ENCODE measurements around the gene SLC39A5.
"Not testable (repeated sequence)": the region's sequence is repeated elsewhere in the genome, so short reads cannot be mapped to it uniquely, and the experiment has no call there.

The SLC39A5 gene

GRCh38 chr12:56274299-56274698, 44.4 kb downstream of the SLC39A5 start:
- Histone ChIP-seq H3K36me3 (ENCODE audit: control insufficient read depth, insufficient read depth, low read length) (peaks cover 33% of the 10 kb centered on the region), H3K4me1 (ENCODE audit: control insufficient read depth, insufficient read depth, low read length) (no peaks in the 10 kb centered on the region)
- WGBS, 2 experiments, result 85 to 100% methylated on average over 2 of the region's 2 CpGs

GRCh38 chr12:56278905-56279304, 49.1 kb downstream of the SLC39A5 start:
- Histone ChIP-seq H3K4me1 (ENCODE audit: control insufficient read depth, insufficient read depth, low read length) (no peaks in the 10 kb centered on the region), H3K36me3 (ENCODE audit: control insufficient read depth, insufficient read depth, low read length) (peaks cover 33% of the 10 kb centered on the region), H3K27ac (ENCODE audit: insufficient read depth, low read depth, low read length, poor library complexity, severe bottlenecking) (no peak overlapping the region), H3K27me3 (ENCODE audit: control insufficient read depth, insufficient read depth, low read length, poor library complexity, severe bottlenecking) (no peaks in the 10 kb centered on the region), H3K9me3 (ENCODE audit: control insufficient read depth, low read length) (no peaks in the 10 kb centered on the region), H3K4me3 (ENCODE audit: insufficient read depth, low read depth, low read length) (no peak overlapping the region)
- WGBS, 2 experiments, result 95 to 98% methylated on average over 3 of the region's 3 CpGs

More at GRCh38 chr12:56274299-56274698, 44.4 kb downstream of the SLC39A5 start:
- Histone ChIP-seq H3K27me3 (ENCODE audit: control insufficient read depth, insufficient read depth, low read length, poor library complexity, severe bottlenecking) (no peaks in the 10 kb centered on the region), H3K4me3 (ENCODE audit: insufficient read depth, low read depth, low read length) (no peak overlapping the region), H3K27ac (ENCODE audit: insufficient read depth, low read depth, low read length, poor library complexity, severe bottlenecking) (no peak overlapping the region), H3K9me3 (ENCODE audit: control insufficient read depth, low read length) (no peaks in the 10 kb centered on the region)

- peaks cover 19% of the 10 kb centered on the region for H3K36me3 ChIP-seq (ENCODE audit: control insufficient read depth, insufficient read depth, low read length)
- no peak overlapping the region for H3K4me3 ChIP-seq (ENCODE audit: insufficient read depth, low read depth, low read length)
- no peaks in the 10 kb centered on the region for H3K27me3 ChIP-seq (ENCODE audit: control insufficient read depth, insufficient read depth, low read length, poor library complexity, severe bottlenecking)
- no peaks in the 10 kb centered on the region for H3K9me3 ChIP-seq (ENCODE audit: control insufficient read depth, low read length)
- H3K27ac ChIP-seq (ENCODE audit: insufficient read depth, low read depth, low read length, poor library complexity, severe bottlenecking), result no peak overlapping the region
- no peaks in the 10 kb centered on the region for H3K4me1 ChIP-seq (ENCODE audit: control insufficient read depth, insufficient read depth, low read length)
Measured at GRCh38 chr12:56280849-56281248, 51.0 kb downstream of the SLC39A5 start.

GRCh38 chr12:56282030-56282429, 52.2 kb downstream of the SLC39A5 start:
- Histone ChIP-seq H3K4me3 (ENCODE audit: insufficient read depth, low read depth, low read length) (no peak overlapping the region), H3K36me3 (ENCODE audit: control insufficient read depth, insufficient read depth, low read length) (peaks cover 23% of the 10 kb centered on the region), H3K4me1 (ENCODE audit: control insufficient read depth, insufficient read depth, low read length) (no peaks in the 10 kb centered on the region), H3K27ac (ENCODE audit: insufficient read depth, low read depth, low read length, poor library complexity, severe bottlenecking) (no peak overlapping the region), H3K27me3 (ENCODE audit: control insufficient read depth, insufficient read depth, low read length, poor library complexity, severe bottlenecking) (no peaks in the 10 kb centered on the region), H3K9me3 (ENCODE audit: control insufficient read depth, low read length) (no peaks in the 10 kb centered on the region)
- 92 to 99% methylated on average over 6 of the region's 6 CpGs for WGBS, 2 experiments

- WGBS, 2 experiments, result 100% methylated on average over 1 to 2 of the region's 2 CpGs
Measured at GRCh38 chr12:56282579-56282978, 52.7 kb downstream of the SLC39A5 start.

GRCh38 chr12:56284263-56284662, 54.4 kb downstream of the SLC39A5 start:
- H3K27ac ChIP-seq (ENCODE audit: insufficient read depth, low read depth, low read length, poor library complexity, severe bottlenecking); H3K9me3 ChIP-seq (ENCODE audit: control insufficient read depth, low read length); H3K4me3 ChIP-seq (ENCODE audit: insufficient read depth, low read depth, low read length); H3K27me3 ChIP-seq (ENCODE audit: control insufficient read depth, insufficient read depth, low read length, poor library complexity, severe bottlenecking); H3K4me1 ChIP-seq (ENCODE audit: control insufficient read depth, insufficient read depth, low read length): not testable (repeated sequence)
- WGBS, 2 experiments, result 93 to 95% methylated on average over 5 of the region's 5 CpGs
- peaks cover 16% of the 10 kb centered on the region for H3K36me3 ChIP-seq (ENCODE audit: control insufficient read depth, insufficient read depth, low read length)

More at GRCh38 chr12:56282579-56282978, 52.7 kb downstream of the SLC39A5 start:
- Histone ChIP-seq H3K27me3 (ENCODE audit: control insufficient read depth, insufficient read depth, low read length, poor library complexity, severe bottlenecking) (no peaks in the 10 kb centered on the region), H3K27ac (ENCODE audit: insufficient read depth, low read depth, low read length, poor library complexity, severe bottlenecking) (no peak overlapping the region), H3K36me3 (ENCODE audit: control insufficient read depth, insufficient read depth, low read length) (peaks cover 23% of the 10 kb centered on the region), H3K4me3 (ENCODE audit: insufficient read depth, low read depth, low read length) (no peak overlapping the region), H3K9me3 (ENCODE audit: control insufficient read depth, low read length) (no peaks in the 10 kb centered on the region), H3K4me1 (ENCODE audit: control insufficient read depth, insufficient read depth, low read length) (no peaks in the 10 kb centered on the region)

GRCh38 chr12:56286044-56286830, 56.4 kb downstream of the SLC39A5 start:
- H3K4me3 ChIP-seq (ENCODE audit: insufficient read depth, low read depth, low read length), result no peak overlapping the region

More at GRCh38 chr12:56286044-56286830, 56.4 kb downstream of the SLC39A5 start:
- Histone ChIP-seq H3K27ac (ENCODE audit: insufficient read depth, low read depth, low read length, poor library complexity, severe bottlenecking) (no peak overlapping the region), H3K4me1 (ENCODE audit: control insufficient read depth, insufficient read depth, low read length) (no peaks in the 10 kb centered on the region), H3K9me3 (ENCODE audit: control insufficient read depth, low read length) (no peaks in the 10 kb centered on the region), H3K27me3 (ENCODE audit: control insufficient read depth, insufficient read depth, low read length, poor library complexity, severe bottlenecking) (no peaks in the 10 kb centered on the region), H3K36me3 (ENCODE audit: control insufficient read depth, insufficient read depth, low read length) (peaks cover 12% of the 10 kb centered on the region)
- WGBS, 2 experiments, result 93 to 94% methylated on average over 3 to 4 of the region's 4 CpGs

All from ectodermal cell (in vitro differentiated cells).